Stimulated activated CD4-positive, alpha-beta T cell treated with anti-CD3 and anti-CD28 coated beads, Interleukin-15, amount 100 ng/mL, for 24 hours (primary cell): ENCODE data around the gene POFUT2.

Experiments used
- DNase-seq: peaks from one replicate; pipeline ENCODE4 v3.0.0-alpha.2; 2020

POFUT2 gene

GRCh38 chr21:45287438-45288391, at the start of gene POFUT2:
TSS of gene POFUT2 (minus strand) at chr21:45287895. CDS start at chr21:45287871, 24 bp downstream.
- peak; percentile 99 for DNase-seq

GRCh38 chr21:45336870-45337269, 49.2 kb upstream of the POFUT2 start:
- no peak for DNase-seq

GRCh38 chr21:45336535-45336810, 48.8 kb upstream of the POFUT2 start:
- DNase-seq: no peak

GRCh38 chr21:45335761-45336534, 48.3 kb upstream of the POFUT2 start:
- DNase-seq: no peak

GRCh38 chr21:45335151-45335760, 47.6 kb upstream of the POFUT2 start:
- no peak for DNase-seq

- no peak for DNase-seq
These were observed 46.9 kb upstream of the POFUT2 start for GRCh38 chr21:45334591-45335081.

- no peak for DNase-seq
These were observed 46.4 kb upstream of the POFUT2 start for GRCh38 chr21:45334134-45334533.

GRCh38 chr21:45333583-45334121, 46.0 kb upstream of the POFUT2 start:
- DNase-seq: no peak

- DNase-seq: no peak
These were observed 45.4 kb upstream of the POFUT2 start for GRCh38 chr21:45332981-45333582.

- DNase-seq: no peak
These were observed 44.7 kb upstream of the POFUT2 start for GRCh38 chr21:45332415-45332814.

- no peak for DNase-seq
These were observed 43.9 kb upstream of the POFUT2 start for GRCh38 chr21:45331531-45332147.

- DNase-seq: no peak
These were observed 43.2 kb upstream of the POFUT2 start for GRCh38 chr21:45330851-45331261.

GRCh38 chr21:45330075-45330781, 42.5 kb upstream of the POFUT2 start:
- no peak for DNase-seq

- no peak for DNase-seq
These were observed 41.8 kb upstream of the POFUT2 start for GRCh38 chr21:45329261-45330074.

- DNase-seq: no peak
These were observed 40.8 kb upstream of the POFUT2 start for GRCh38 chr21:45328198-45329091.

GRCh38 chr21:45327441-45328197, 39.9 kb upstream of the POFUT2 start:
- no peak for DNase-seq

GRCh38 chr21:45326891-45327440, 39.3 kb upstream of the POFUT2 start:
- DNase-seq: no peak

- DNase-seq: no peak
These were observed 38.6 kb upstream of the POFUT2 start for GRCh38 chr21:45326169-45326851.
